H1 (cell line): ENCODE measurements around the gene PCBP2. TPM values are rescaled to one million over a fixed set of nuclear protein-coding genes. Genes with fewer than 3 reads are reported as not detected.
A peak's percentile ranks its signal among the peaks of the same experiment; 100 is the strongest.

ENCODE experiments used
- ASH2L ChIP-seq: fragments of 200-600, 300-600 bp; sonication (generic); IDR thresholded peaks from one replicate; pipeline ENCODE4 v1.7.1; 2017; ENCODE audit warnings: low read length
- BCL11A ChIP-seq, 2 experiments: IDR thresholded peaks; one replicate each; pipeline ENCODE4 v1.6.1; 2011; ENCODE audit warnings: low read depth in 2 of 2, low read length in 2 of 2, mild to moderate bottlenecking in 2 of 2
- CHD1 ChIP-seq: IDR thresholded peaks from 2 replicates; pipeline ENCODE4 v1.6.1; 2012; ENCODE audit warnings: low read depth, low read length, improper control_type of control experiment
- E2F6 ChIP-seq: IDR thresholded peaks from 2 replicates; pipeline ENCODE4 v1.6.1; 2012; ENCODE audit warnings: inconsistent platforms
- EP300 ChIP-seq, 2 experiments: IDR thresholded peaks; 1 replicate in 1 of 2; 2 replicates in 1 of 2; pipeline ENCODE4 v1.6.1; 2011 to 2012; ENCODE audit warnings: low read depth in 2 of 2, low read length in 2 of 2, mild to moderate bottlenecking in 2 of 2, borderline replicate concordance in 1 of 2, inconsistent platforms in 1 of 2, moderate library complexity in 1 of 2
- EZH2 ChIP-seq: fragments of 200-600 bp; sonication (generic); IDR thresholded peaks from 2 replicates; pipeline ENCODE4 v1.7.1; 2012; ENCODE audit warnings: low read depth, mild to moderate bottlenecking, moderate library complexity, low read length, inconsistent platforms; ENCODE audit not compliant: severe bottlenecking
- FOSL1 ChIP-seq: IDR thresholded peaks from 2 replicates; pipeline ENCODE4 v1.6.1; 2011; ENCODE audit warnings: mild to moderate bottlenecking, low read depth, low read length, moderate library complexity; ENCODE audit not compliant: insufficient read depth
- GABPA ChIP-seq: IDR thresholded peaks from 2 replicates; pipeline ENCODE4 v1.6.1; 2011; ENCODE audit warnings: mild to moderate bottlenecking, low read length, moderate library complexity, borderline replicate concordance; ENCODE audit not compliant: insufficient read depth
- HDAC2 ChIP-seq, 2 experiments: fragments of 300-600 bp in 1 of 2; sonication (generic) in 1 of 2; IDR thresholded peaks; 2 replicates each; pipeline ENCODE4 v1.6.1; 2011 to 2012; ENCODE audit warnings: low read depth in 2 of 2, low read length in 2 of 2, mild to moderate bottlenecking in 2 of 2, moderate library complexity in 2 of 2, borderline replicate concordance in 1 of 2, inconsistent platforms in 1 of 2
- KDM1A ChIP-seq: fragments of 200-600, 300-600 bp; sonication (generic); IDR thresholded peaks from 2 replicates; pipeline ENCODE4 v1.7.1; 2016; ENCODE audit warnings: mild to moderate bottlenecking, low read length, borderline replicate concordance
- MAFK ChIP-seq: IDR thresholded peaks from 2 replicates; pipeline ENCODE4 v1.6.1; 2012; ENCODE audit warnings: low read depth, mild to moderate bottlenecking, improper control_type of control experiment, low read length
- MAX ChIP-seq: IDR thresholded peaks from 2 replicates; pipeline ENCODE4 v1.6.1; 2012; ENCODE audit warnings: inconsistent platforms
- PHF8 ChIP-seq: fragments of 200-600 bp; sonication (generic); conservative IDR thresholded peaks from 2 replicates; pipeline ENCODE4 v1.7.1; 2012; ENCODE audit warnings: low read depth, mild to moderate bottlenecking, inconsistent platforms, low read length, moderate library complexity
- POU5F1 ChIP-seq: IDR thresholded peaks from 2 replicates; pipeline ENCODE4 v1.6.1; 2011; ENCODE audit warnings: low read depth, mild to moderate bottlenecking, low read length, moderate library complexity
- RBBP5 ChIP-seq: IDR thresholded peaks from 2 replicates; pipeline ENCODE4 v1.7.1; 2012; ENCODE audit warnings: low read depth, mild to moderate bottlenecking, inconsistent platforms, low read length, moderate library complexity, borderline replicate concordance
- RNF2 ChIP-seq: fragments of 200-900, 300-1000 bp; sonication (generic); IDR thresholded peaks from 2 replicates; pipeline ENCODE4 v1.7.1; 2016; ENCODE audit warnings: borderline replicate concordance, low read depth, mild to moderate bottlenecking, antibody characterized with exemption, low read length; ENCODE audit not compliant: poor library complexity, severe bottlenecking; ENCODE audit errors: missing control alignments
- SIX5 ChIP-seq: IDR thresholded peaks from 2 replicates; pipeline ENCODE4 v1.6.1; 2011; ENCODE audit warnings: mild to moderate bottlenecking, low read depth, low read length
- SP1 ChIP-seq: IDR thresholded peaks from 2 replicates; pipeline ENCODE4 v1.6.1; 2011; ENCODE audit warnings: low read depth, low read length
- SP2 ChIP-seq: IDR thresholded peaks from 2 replicates; pipeline ENCODE4 v1.6.1; 2012; ENCODE audit warnings: mild to moderate bottlenecking, low read length, inconsistent platforms
- SRF ChIP-seq: IDR thresholded peaks from 2 replicates; pipeline ENCODE4 v1.6.1; 2011; ENCODE audit warnings: mild to moderate bottlenecking, low read depth, low read length, moderate library complexity
- TAF7 ChIP-seq: optimal IDR thresholded peaks from 2 replicates; pipeline ENCODE3; 2011; ENCODE audit warnings: low read depth, mild to moderate bottlenecking, inconsistent platforms, low read length, moderate library complexity, borderline replicate concordance
- TEAD4 ChIP-seq: IDR thresholded peaks from 2 replicates; pipeline ENCODE4 v1.6.1; 2012; ENCODE audit warnings: low read depth, low read length, inconsistent platforms, mixed read lengths
- polyA plus RNA-seq, 7 experiments: library from polyadenylated mRNA; depleted of rRNA in 3 of 7; stranded (reverse) in 5 of 7; unstranded in 2 of 7; fragments of >200 nt in 5 of 7; fragments of 200-250 nt in 2 of 7; gene quantifications; 1 replicate in 5 of 7; 2 replicates in 1 of 7; 4 replicates in 1 of 7; pipeline versions ENCODE4 v1.2.1 to v1.2.3, GENCODE V29; 2011 to 2013; ENCODE audit warnings: missing spikeins in 2 of 7, mixed read lengths in 2 of 7
- total RNA-seq: library from RNA; stranded (reverse); fragmentation: NEBNext Ultra II Directional; extraction: Animal tissue kit (Norgen Biotek cat#: 25700); gene quantifications from 2 replicates; pipeline ENCODE4 v1.2.1, GENCODE V29; 2021

PCBP2 gene
- total and polyA plus RNA-seq, 2 of the 8 experiments (the other 6 are each of a cell fraction or from before 2014, with no cell fraction given) = 470 to 1,123 TPM

GRCh38 chr12:53452159-53453077 lies 516 bp downstream of the PCBP2 start (continued):
- TF ChIP-seq SP2 (no peak), MAX (peak; percentile 66), FOSL1 (no peak), TAF7 (peak; percentile 81), POU5F1 (0 out of 2 replicates have a peak, but pooled peaks have one; percentile 15), SRF (no peak), PHF8 (peak; percentile 98), SIX5 (no peak), CHD1 (peak; percentile 74), SP1 (no peak), RBBP5 (no peak), E2F6 (no peak), GABPA (no peak), EZH2 (no peak), BCL11A (IDR thresholded peaks at IDR 0.05; ENCODE audit: low read depth in 2 of 2, low read length in 2 of 2) (no peak), EP300 (IDR thresholded peaks at IDR 0.05; ENCODE audit: borderline replicate concordance in 1 of 2, low read depth in 2 of 2, low read length in 2 of 2) (no peak; a peak in 1 of 3 replicates), MAFK (no peak), ASH2L (peak; percentile 93), RNF2 (no peak), HDAC2 (IDR thresholded peaks at IDR 0.05; ENCODE audit: borderline replicate concordance in 1 of 2, low read depth in 2 of 2, low read length in 2 of 2) (no peak; a peak in 1 of 4 replicates), TEAD4 (no peak), KDM1A (no peak)
